ENCODE measurements around the gene PICALM.
"Not testable (repeated sequence)": the region's sequence is repeated elsewhere in the genome, so short reads cannot be mapped to it uniquely, and the experiment has no call there.

The PICALM gene

GRCh38 chr11:86101941-86102407 is 33.1 kb upstream of the PICALM start:
- no peak for ATAC-seq (replicated peaks; ENCODE audit: extremely low read depth, poor library complexity, severe bottlenecking)
- DNase-seq (ENCODE audit: low spot score in 2 of 2) = no peak
- H3K4me3 Mint-ChIP-seq = no peak overlapping the region
- H3K36me3 Mint-ChIP-seq (ENCODE audit: insufficient read depth) = no peaks in the 10 kb centered on the region
- H3K27ac Mint-ChIP-seq (ENCODE audit: low read depth) = no peak overlapping the region
- no peaks in the 10 kb centered on the region for H3K4me1 Mint-ChIP-seq
- no peaks in the 10 kb centered on the region for H3K27me3 Mint-ChIP-seq
- H3K9me3 Mint-ChIP-seq = no peaks in the 10 kb centered on the region

DNA sequence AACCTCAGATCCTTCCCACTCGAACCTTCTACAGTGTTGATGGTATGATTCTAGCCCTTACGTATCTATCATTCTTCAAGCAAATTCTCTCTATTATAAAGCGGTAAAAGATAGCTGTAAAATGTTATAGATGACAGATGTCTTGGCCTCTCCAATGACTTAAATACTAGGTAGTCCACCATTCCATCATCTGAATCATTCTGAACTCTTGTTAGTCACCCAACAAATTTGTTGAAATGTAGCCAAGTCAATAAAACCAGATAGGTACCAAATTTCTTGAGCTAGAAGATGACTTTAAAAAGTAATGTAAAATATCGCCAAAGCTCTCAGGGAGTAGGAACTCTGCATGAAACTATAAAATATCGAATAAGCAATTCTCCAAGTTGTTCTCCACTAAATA is 32.6 kb upstream of the PICALM start:
- H3K27ac Mint-ChIP-seq (ENCODE audit: low read depth) = no peak overlapping the region
- H3K9me3 Mint-ChIP-seq = no peaks in the 10 kb centered on the region
- no peaks in the 10 kb centered on the region for H3K36me3 Mint-ChIP-seq (ENCODE audit: insufficient read depth)
- DNase-seq (ENCODE audit: low spot score in 2 of 2) = no peak
- H3K4me3 Mint-ChIP-seq = no peak overlapping the region
- no peaks in the 10 kb centered on the region for H3K27me3 Mint-ChIP-seq
- no peak for ATAC-seq (replicated peaks; ENCODE audit: extremely low read depth, poor library complexity, severe bottlenecking)
- no peaks in the 10 kb centered on the region for H3K4me1 Mint-ChIP-seq

DNA sequence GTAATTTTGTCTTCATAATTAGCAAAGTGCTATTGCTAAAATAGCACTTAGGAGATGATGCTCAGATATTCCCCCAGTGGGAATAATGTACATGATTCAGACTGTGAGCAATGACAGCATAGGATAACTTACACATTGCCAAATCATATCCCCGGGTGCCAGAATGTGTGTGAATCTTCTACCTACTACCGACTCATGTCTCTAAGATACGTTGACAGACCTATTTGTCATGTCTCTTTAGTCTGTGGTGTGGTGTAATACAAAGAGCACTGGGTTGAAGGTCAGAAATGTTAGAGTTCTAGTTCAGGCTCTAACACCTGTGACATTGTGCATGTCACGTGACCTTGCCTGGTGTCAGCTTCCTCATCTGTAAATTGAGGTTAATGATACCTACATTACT is 31.0 kb upstream of the PICALM start:
- no peak for DNase-seq (ENCODE audit: low spot score in 2 of 2)
- Mint-ChIP-seq H3K4me3 (no peak overlapping the region), H3K36me3 (ENCODE audit: insufficient read depth) (no peaks in the 10 kb centered on the region), H3K4me1 (no peaks in the 10 kb centered on the region), H3K27me3 (no peaks in the 10 kb centered on the region), H3K9me3 (no peaks in the 10 kb centered on the region), H3K27ac (ENCODE audit: low read depth) (no peak overlapping the region)
- no peak for ATAC-seq (replicated peaks; ENCODE audit: extremely low read depth, poor library complexity, severe bottlenecking)

DNA sequence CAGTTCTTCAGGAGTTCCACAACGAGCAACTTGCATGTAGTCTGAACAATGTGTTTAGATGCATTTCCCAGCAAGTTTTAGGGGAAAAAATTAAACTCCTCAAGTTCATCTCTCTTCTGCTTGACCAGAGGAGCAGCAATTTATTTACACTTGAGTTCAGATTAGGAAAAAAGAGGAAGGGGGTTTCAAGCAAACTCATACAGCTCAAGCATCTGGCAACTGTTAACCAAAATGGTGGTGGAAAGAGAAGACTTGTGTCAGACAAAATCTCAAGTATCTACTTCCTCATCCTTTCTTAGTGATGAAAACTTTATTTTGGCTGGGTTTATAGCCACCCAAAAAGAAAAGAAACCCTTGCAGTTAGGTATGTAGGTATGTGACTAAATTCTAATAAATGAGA is 29.1 kb upstream of the PICALM start:
- no peaks in the 10 kb centered on the region for H3K36me3 Mint-ChIP-seq (ENCODE audit: insufficient read depth)
- DNase-seq (ENCODE audit: low spot score in 2 of 2) (no peak), ATAC-seq (replicated peaks; ENCODE audit: extremely low read depth, poor library complexity, severe bottlenecking) (no peak)
- H3K27me3 Mint-ChIP-seq = no peaks in the 10 kb centered on the region
- H3K4me1 Mint-ChIP-seq = no peaks in the 10 kb centered on the region
- H3K9me3 Mint-ChIP-seq = no peaks in the 10 kb centered on the region
- no peak overlapping the region for H3K27ac Mint-ChIP-seq (ENCODE audit: low read depth)
- no peak overlapping the region for H3K4me3 Mint-ChIP-seq

GRCh38 chr11:86091566-86091965 is 22.7 kb upstream of the PICALM start:
- H3K27ac Mint-ChIP-seq (ENCODE audit: low read depth) = no peak overlapping the region
- H3K27me3 Mint-ChIP-seq = peaks cover 6% of the 10 kb centered on the region
- no peak overlapping the region for H3K4me3 Mint-ChIP-seq
- no peaks in the 10 kb centered on the region for H3K36me3 Mint-ChIP-seq (ENCODE audit: insufficient read depth)
- no peak for ATAC-seq (replicated peaks; ENCODE audit: extremely low read depth, poor library complexity, severe bottlenecking)
- no peaks in the 10 kb centered on the region for H3K9me3 Mint-ChIP-seq
- H3K4me1 Mint-ChIP-seq = no peaks in the 10 kb centered on the region
- no peak for DNase-seq (ENCODE audit: low spot score in 2 of 2)

DNA sequence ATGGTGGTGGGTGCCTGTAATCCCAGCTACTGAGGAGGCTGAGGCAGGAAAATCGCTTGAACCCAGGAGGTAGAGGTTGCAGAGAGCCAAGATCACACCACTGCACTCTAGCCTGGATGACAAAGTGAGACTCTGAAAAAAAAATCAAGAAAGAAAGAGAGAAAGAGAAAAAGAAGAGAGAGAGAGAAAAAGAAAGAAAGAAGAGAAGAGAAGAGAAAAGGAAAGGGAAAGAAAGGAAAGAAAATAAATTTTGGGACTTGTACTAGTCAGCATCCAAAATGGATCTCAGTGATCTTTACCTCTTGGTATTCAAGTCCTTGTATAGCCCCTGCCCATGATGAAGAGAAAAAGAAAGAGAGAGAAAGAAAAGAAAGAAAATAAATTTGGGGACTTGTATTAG is 22.2 kb upstream of the PICALM start:
- DNase-seq (ENCODE audit: low spot score in 2 of 2) (no peak), ATAC-seq (replicated peaks; ENCODE audit: extremely low read depth, poor library complexity, severe bottlenecking) (no peak)
- no peaks in the 10 kb centered on the region for H3K4me1 Mint-ChIP-seq
- peaks cover 6% of the 10 kb centered on the region for H3K27me3 Mint-ChIP-seq
- no peaks in the 10 kb centered on the region for H3K9me3 Mint-ChIP-seq
- no peak overlapping the region for H3K4me3 Mint-ChIP-seq
- no peaks in the 10 kb centered on the region for H3K36me3 Mint-ChIP-seq (ENCODE audit: insufficient read depth)
- no peak overlapping the region for H3K27ac Mint-ChIP-seq (ENCODE audit: low read depth)

- no peak for ATAC-seq (replicated peaks; ENCODE audit: extremely low read depth, poor library complexity, severe bottlenecking)
- Mint-ChIP-seq H3K4me1 (no peaks in the 10 kb centered on the region), H3K27me3 (peaks cover 6% of the 10 kb centered on the region), H3K9me3 (no peaks in the 10 kb centered on the region), H3K4me3 (no peak overlapping the region), H3K27ac (ENCODE audit: low read depth) (no peak overlapping the region), H3K36me3 (ENCODE audit: insufficient read depth) (no peaks in the 10 kb centered on the region)
- no peak for DNase-seq (ENCODE audit: low spot score in 2 of 2)
Observed at GRCh38 chr11:86089659-86090058, 20.8 kb upstream of the PICALM start.

- not testable (repeated sequence) for H3K9me3 Mint-ChIP-seq; H3K36me3 Mint-ChIP-seq (ENCODE audit: insufficient read depth); H3K4me3 Mint-ChIP-seq; ATAC-seq (replicated peaks; ENCODE audit: extremely low read depth, poor library complexity, severe bottlenecking); H3K27ac Mint-ChIP-seq (ENCODE audit: low read depth); DNase-seq (ENCODE audit: low spot score in 2 of 2); H3K27me3 Mint-ChIP-seq; H3K4me1 Mint-ChIP-seq
Observed at GRCh38 chr11:86087688-86088087, 18.8 kb upstream of the PICALM start.

GRCh38 chr11:86087256-86087655 is 18.4 kb upstream of the PICALM start:
- no peak for ATAC-seq (replicated peaks; ENCODE audit: extremely low read depth, poor library complexity, severe bottlenecking)
- H3K9me3 Mint-ChIP-seq = no peaks in the 10 kb centered on the region
- H3K27me3 Mint-ChIP-seq = peaks cover 6% of the 10 kb centered on the region
- DNase-seq (ENCODE audit: low spot score in 2 of 2) = no peak
- no peak overlapping the region for H3K27ac Mint-ChIP-seq (ENCODE audit: low read depth)
- no peaks in the 10 kb centered on the region for H3K4me1 Mint-ChIP-seq
- no peak overlapping the region for H3K4me3 Mint-ChIP-seq
- H3K36me3 Mint-ChIP-seq (ENCODE audit: insufficient read depth) = no peaks in the 10 kb centered on the region

DNA sequence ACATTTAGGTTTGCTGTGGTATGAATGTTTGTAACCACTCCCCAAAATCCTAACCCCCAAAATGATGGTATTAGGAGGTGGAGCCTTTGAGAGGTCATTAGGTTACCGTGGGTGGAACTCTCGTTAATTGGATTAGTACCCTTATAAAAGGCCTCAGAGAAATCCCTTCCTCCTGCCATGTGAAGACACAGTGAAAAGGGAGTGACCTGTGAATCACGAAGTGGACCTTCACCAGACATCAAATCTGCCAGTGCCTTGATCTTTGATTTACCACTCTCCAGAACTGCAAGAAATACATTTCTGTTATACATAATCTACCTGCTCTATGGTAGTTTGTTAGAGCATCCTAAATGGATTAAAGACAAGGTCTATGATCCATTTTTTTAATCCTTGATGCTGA is 12.6 kb upstream of the PICALM start:
- Mint-ChIP-seq H3K4me1 (no peaks in the 10 kb centered on the region), H3K4me3 (no peak overlapping the region), H3K36me3 (ENCODE audit: insufficient read depth) (no peaks in the 10 kb centered on the region), H3K27me3 (no peaks in the 10 kb centered on the region), H3K9me3 (no peaks in the 10 kb centered on the region), H3K27ac (ENCODE audit: low read depth) (no peak overlapping the region)
- ATAC-seq (replicated peaks; ENCODE audit: extremely low read depth, poor library complexity, severe bottlenecking) = no peak
- no peak for DNase-seq (ENCODE audit: low spot score in 2 of 2)

- DNase-seq (ENCODE audit: low spot score in 2 of 2) (no peak), ATAC-seq (replicated peaks; ENCODE audit: extremely low read depth, poor library complexity, severe bottlenecking) (no peak)
- Mint-ChIP-seq H3K27me3 (no peaks in the 10 kb centered on the region), H3K4me3 (no peak overlapping the region), H3K27ac (ENCODE audit: low read depth) (no peak overlapping the region), H3K9me3 (no peaks in the 10 kb centered on the region), H3K4me1 (no peaks in the 10 kb centered on the region), H3K36me3 (ENCODE audit: insufficient read depth) (no peaks in the 10 kb centered on the region)
Observed at GRCh38 chr11:86079421-86079820, 10.5 kb upstream of the PICALM start.

GRCh38 chr11:86073948-86074347 is 5.1 kb upstream of the PICALM start:
- no peak for ATAC-seq (replicated peaks; ENCODE audit: extremely low read depth, poor library complexity, severe bottlenecking)
- Mint-ChIP-seq H3K27me3 (no peaks in the 10 kb centered on the region), H3K4me1 (peaks cover 6% of the 10 kb centered on the region), H3K36me3 (ENCODE audit: insufficient read depth) (peaks cover 6% of the 10 kb centered on the region), H3K9me3 (no peaks in the 10 kb centered on the region), H3K4me3 (no peak overlapping the region), H3K27ac (ENCODE audit: low read depth) (no peak overlapping the region)
- no peak for DNase-seq (ENCODE audit: low spot score in 2 of 2)

DNA sequence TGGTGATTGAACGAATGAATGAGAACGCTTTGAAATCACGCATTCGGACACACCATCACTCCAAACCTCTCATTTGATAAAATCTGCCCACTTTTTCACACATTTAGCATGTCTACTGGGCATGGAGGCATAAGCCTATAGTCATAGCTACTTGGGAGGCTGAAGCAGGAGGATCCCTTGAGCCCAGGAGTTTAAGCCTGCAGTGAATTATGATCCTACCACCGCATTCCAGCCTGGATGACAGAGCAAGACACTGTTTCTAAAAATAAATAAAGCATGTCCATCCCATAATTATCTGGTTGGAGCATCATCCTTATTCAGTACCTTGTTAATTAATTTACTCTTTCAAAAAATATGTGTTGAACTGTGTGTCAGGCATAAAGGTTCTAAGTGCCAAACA is 3.3 kb upstream of the PICALM start:
- DNase-seq (ENCODE audit: low spot score in 2 of 2) (no peak), ATAC-seq (replicated peaks; ENCODE audit: extremely low read depth, poor library complexity, severe bottlenecking) (no peak)
- Mint-ChIP-seq H3K4me3 (no peak overlapping the region), H3K9me3 (no peaks in the 10 kb centered on the region), H3K36me3 (ENCODE audit: insufficient read depth) (peaks cover 15% of the 10 kb centered on the region), H3K27ac (ENCODE audit: low read depth) (no peak overlapping the region), H3K27me3 (no peaks in the 10 kb centered on the region), H3K4me1 (peaks cover 6% of the 10 kb centered on the region)

Measured in central memory CD8-positive, alpha-beta T cell (primary cell).